Measurements from ENCODE around the gene CCDC180. TPM values are rescaled to one million over a fixed set of nuclear protein-coding genes. Genes with fewer than 3 reads are reported as not detected.
A peak's percentile ranks its signal among the peaks of the same experiment; 100 is the strongest.
"Not testable (repeated sequence)": the region's sequence is repeated elsewhere in the genome, so short reads cannot be mapped to it uniquely, and the experiment has no call there.

CCDC180 gene
- total RNA-seq (ENCODE audit: low replicate concordance) = 4.2 and 27.2 TPM in 2 replicates

GRCh38 chr9:97307500-97308163 is at the start of gene CCDC180:
TSS of gene CCDC180 (plus strand) at chr9:97307659. CDS start at chr9:97308064, 405 bp downstream.
- no peak within 1 kb of the TSS for H3K4me3 ChIP-seq (ENCODE audit: low read depth, low read length)
- DNase-seq (ENCODE audit: low read depth) = peak; percentile 16
- no peak for TF ChIP-seq CTCF (IDR thresholded peaks at IDR 0.05; ENCODE audit: insufficient read depth, low read length)

- DNase-seq (ENCODE audit: low read depth); H3K4me3 ChIP-seq (ENCODE audit: low read depth, low read length): not testable (repeated sequence)
These were observed 47.5 kb upstream of the CCDC180 start for GRCh38 chr9:97259834-97260514.

GRCh38 chr9:97271292-97271691 is 36.2 kb upstream of the CCDC180 start:
- TF ChIP-seq CTCF (IDR thresholded peaks at IDR 0.05; ENCODE audit: insufficient read depth, low read length) = no peak
- H3K4me3 ChIP-seq (ENCODE audit: low read depth, low read length) = no peak overlapping the region
- DNase-seq (ENCODE audit: low read depth) = no peak

GRCh38 chr9:97272072-97272471 is 35.4 kb upstream of the CCDC180 start:
- no peak overlapping the region for H3K4me3 ChIP-seq (ENCODE audit: low read depth, low read length)
- no peak for TF ChIP-seq CTCF (IDR thresholded peaks at IDR 0.05; ENCODE audit: insufficient read depth, low read length)
- no peak for DNase-seq (ENCODE audit: low read depth)

GRCh38 chr9:97276310-97276852 is 31.1 kb upstream of the CCDC180 start:
- no peak overlapping the region for H3K4me3 ChIP-seq (ENCODE audit: low read depth, low read length)
- TF ChIP-seq CTCF (IDR thresholded peaks at IDR 0.05; ENCODE audit: insufficient read depth, low read length) = no peak
- DNase-seq (ENCODE audit: low read depth) = no peak

- H3K4me3 ChIP-seq (ENCODE audit: low read depth, low read length) = no peak overlapping the region
- TF ChIP-seq CTCF (IDR thresholded peaks at IDR 0.05; ENCODE audit: insufficient read depth, low read length) = no peak
- DNase-seq (ENCODE audit: low read depth) = no peak
These were observed 29.5 kb upstream of the CCDC180 start for GRCh38 chr9:97277953-97278352.

- no peak for TF ChIP-seq CTCF (IDR thresholded peaks at IDR 0.05; ENCODE audit: insufficient read depth, low read length)
- DNase-seq (ENCODE audit: low read depth) = no peak
- H3K4me3 ChIP-seq (ENCODE audit: low read depth, low read length) = no peak overlapping the region
These were observed 26.6 kb upstream of the CCDC180 start for GRCh38 chr9:97280755-97281330.

Data from fibroblast of the aortic adventitia (primary cell).